ENCODE results near the gene FETUB.

Gene FETUB

GRCh38 chr3:186639778-186640472 lies at the start of gene FETUB:
Gene FETUB (plus strand): TSS chr3:186640399. CDS start chr3:186640461, 62 bp downstream.
- DNase-seq (ENCODE audit: low read depth): no peak
- no peak for TF ChIP-seq CTCF (conservative IDR thresholded peaks at IDR 0.05; ENCODE audit: low read length)
- no peak within 1 kb of the TSS for H3K4me3 ChIP-seq (ENCODE audit: low read length)

- TF ChIP-seq CTCF (conservative IDR thresholded peaks at IDR 0.05; ENCODE audit: low read length): no peak
- DNase-seq (ENCODE audit: low read depth): no peak
- no peak overlapping the region for H3K4me3 ChIP-seq (ENCODE audit: low read length)
Observed at GRCh38 chr3:186590580-186591295, 49.5 kb upstream of the FETUB start.

GRCh38 chr3:186592682-186593081 lies 47.5 kb upstream of the FETUB start:
- H3K4me3 ChIP-seq (ENCODE audit: low read length): no peak overlapping the region
- no peak for DNase-seq (ENCODE audit: low read depth)
- TF ChIP-seq CTCF (conservative IDR thresholded peaks at IDR 0.05; ENCODE audit: low read length): no peak

GRCh38 chr3:186593862-186594261 lies 46.3 kb upstream of the FETUB start:
- no peak for DNase-seq (ENCODE audit: low read depth)
- no peak overlapping the region for H3K4me3 ChIP-seq (ENCODE audit: low read length)
- TF ChIP-seq CTCF (conservative IDR thresholded peaks at IDR 0.05; ENCODE audit: low read length): no peak

GRCh38 chr3:186594591-186595113 lies 45.5 kb upstream of the FETUB start:
- no peak for TF ChIP-seq CTCF (conservative IDR thresholded peaks at IDR 0.05; ENCODE audit: low read length)
- no peak for DNase-seq (ENCODE audit: low read depth)
- no peak overlapping the region for H3K4me3 ChIP-seq (ENCODE audit: low read length)

GRCh38 chr3:186596568-186597287 lies 43.5 kb upstream of the FETUB start:
- H3K4me3 ChIP-seq (ENCODE audit: low read length): no peak overlapping the region
- TF ChIP-seq CTCF (conservative IDR thresholded peaks at IDR 0.05; ENCODE audit: low read length): no peak
- DNase-seq (ENCODE audit: low read depth): peak; percentile 7
